Osteoblast (primary cell): ENCODE data around the gene PEX5. TPM values are rescaled to one million over a fixed set of nuclear protein-coding genes. Genes with fewer than 3 reads are reported as not detected.

Experiments
- DNase-seq: peaks from one replicate; pipeline ENCODE4 v3.0.0; 2011; ENCODE audit warnings: low spot score, mixed read lengths; ENCODE audit not compliant: insufficient read length; ENCODE audit errors: missing footprints
- H2AFZ ChIP-seq: 2 replicates; pipeline ENCODE4 v1.6.0; 2011; ENCODE audit warnings: mild to moderate bottlenecking, low read length
- H3K27ac ChIP-seq: 2 replicates; pipeline ENCODE4 v1.5.1; 2011; ENCODE audit warnings: mild to moderate bottlenecking, low read depth, low read length, moderate library complexity
- H3K27me3 ChIP-seq: 2 replicates; pipeline ENCODE4 v1.6.0; 2012; ENCODE audit warnings: mild to moderate bottlenecking, control low read depth, inconsistent platforms, low read length, moderate library complexity; ENCODE audit not compliant: insufficient read depth
- H3K36me3 ChIP-seq: 2 replicates; pipeline ENCODE4 v1.5.1; 2011; ENCODE audit warnings: mild to moderate bottlenecking, low read length, control low read depth, moderate library complexity; ENCODE audit not compliant: insufficient read depth
- H3K4me1 ChIP-seq: 2 replicates; pipeline ENCODE4 v1.5.1; 2011; ENCODE audit warnings: mild to moderate bottlenecking, low read length, control low read depth, moderate library complexity; ENCODE audit not compliant: insufficient read depth
- H3K4me2 ChIP-seq: 2 replicates; pipeline ENCODE4 v1.6.0; 2011; ENCODE audit warnings: mild to moderate bottlenecking, low read length; ENCODE audit not compliant: insufficient read depth
- H3K4me3 ChIP-seq: fragments of 200-600 bp; sonication (generic); 3 replicates; pipeline ENCODE4 v1.5.1; 2012; ENCODE audit warnings: mild to moderate bottlenecking, low read length, inconsistent platforms; ENCODE audit not compliant: insufficient read depth
- H3K79me2 ChIP-seq: 2 replicates; pipeline ENCODE4 v1.6.0; 2012; ENCODE audit warnings: mild to moderate bottlenecking, low read length, control low read depth, inconsistent platforms; ENCODE audit not compliant: insufficient read depth
- H3K9me3 ChIP-seq: 2 replicates; pipeline ENCODE4 v1.5.1; 2011; ENCODE audit warnings: low read depth, low read length, control low read depth
- H4K20me1 ChIP-seq: 2 replicates; pipeline ENCODE4 v1.6.0; 2012; ENCODE audit warnings: mild to moderate bottlenecking, low read length, control low read depth; ENCODE audit not compliant: insufficient read depth
- CTCF ChIP-seq: IDR thresholded peaks from 2 replicates; pipeline ENCODE4 v1.5.1; 2011; ENCODE audit warnings: mild to moderate bottlenecking, low read depth, low read length, moderate library complexity; ENCODE audit errors: extremely low read depth
- total RNA-seq: library from RNA; depleted of rRNA; stranded (reverse); fragments of >200 nt; gene quantifications from 2 replicates; pipeline ENCODE4 v1.2.3, GENCODE V29; 2012

PEX5 gene
- total RNA-seq, 1 donor: 48.5 TPM

DNA sequence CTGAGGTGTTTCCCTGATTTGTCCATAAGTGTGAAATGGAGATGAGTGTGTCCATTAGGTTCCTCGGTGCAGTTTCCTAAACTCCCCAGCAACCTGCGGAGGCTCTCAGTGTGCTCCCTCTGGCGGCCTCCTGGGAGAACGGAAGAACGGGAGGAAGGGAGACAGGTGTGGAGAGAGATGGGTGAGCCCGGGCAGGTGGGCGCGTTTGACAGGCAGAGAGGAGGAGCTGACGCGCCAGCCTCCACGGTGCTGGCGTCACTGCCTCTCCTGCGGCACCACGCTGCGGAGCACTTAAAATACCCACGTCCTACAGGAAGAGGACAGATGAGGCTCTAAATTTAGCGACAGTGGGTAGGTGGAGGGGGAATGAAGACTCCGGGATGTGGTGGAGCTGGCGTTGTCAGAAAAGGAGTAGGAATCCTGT, 26.8 kb upstream of the PEX5 start:
- H3K27me3 ChIP-seq: peaks cover 11% of the 10 kb centered on the region
- no peaks in the 10 kb centered on the region for H4K20me1 ChIP-seq
- DNase-seq: peak; percentile 88
- peak overlapping the region; percentile 17 for H3K4me3 ChIP-seq
- H3K9me3 ChIP-seq: no peaks in the 10 kb centered on the region
- no peak overlapping the region for H3K27ac ChIP-seq
- TF ChIP-seq CTCF: peak; percentile 38
- no peaks in the 10 kb centered on the region for H3K4me1 ChIP-seq
- peak overlapping the region; percentile 28 for H2AFZ ChIP-seq
- H3K36me3 ChIP-seq: no peaks in the 10 kb centered on the region
- no peak overlapping the region for H3K4me2 ChIP-seq
- no peaks in the 10 kb centered on the region for H3K79me2 ChIP-seq

GRCh38 chr12:7169951-7170350, 19.5 kb upstream of the PEX5 start:
- Histone ChIP-seq H3K4me2 (no peak overlapping the region), H3K27me3 (no peaks in the 10 kb centered on the region), H3K4me1 (no peaks in the 10 kb centered on the region), H3K4me3 (no peak overlapping the region), H2AFZ (no peak overlapping the region), H3K9me3 (peaks cover 4% of the 10 kb centered on the region), H3K27ac (no peak overlapping the region), H3K36me3 (no peaks in the 10 kb centered on the region), H3K79me2 (no peaks in the 10 kb centered on the region), H4K20me1 (no peaks in the 10 kb centered on the region)
- no peak for TF ChIP-seq CTCF
- DNase-seq: no peak

DNA sequence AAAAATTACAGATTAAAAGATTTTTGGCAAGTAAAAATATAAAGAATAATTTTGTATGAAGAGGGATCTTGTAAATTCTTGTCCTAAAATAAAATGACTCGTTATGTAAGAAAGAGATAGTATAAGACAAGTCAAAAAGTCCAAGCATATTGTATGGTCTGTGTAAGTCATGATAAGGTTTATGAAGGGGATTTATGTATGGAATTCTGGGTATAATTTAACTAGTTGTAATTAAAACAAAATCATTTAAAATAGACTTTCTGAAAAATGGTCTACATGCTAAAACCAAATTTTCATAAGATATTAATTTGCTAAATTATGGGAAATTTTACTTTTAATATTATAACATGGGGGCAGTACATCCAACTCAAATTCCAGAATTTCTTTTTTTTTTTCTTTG, 17.6 kb upstream of the PEX5 start:
- Histone ChIP-seq H3K79me2 (no peaks in the 10 kb centered on the region), H3K27me3 (no peaks in the 10 kb centered on the region), H3K9me3 (peaks cover 4% of the 10 kb centered on the region), H3K36me3 (no peaks in the 10 kb centered on the region), H3K4me2 (no peak overlapping the region), H3K27ac (no peak overlapping the region), H3K4me3 (no peak overlapping the region), H4K20me1 (no peaks in the 10 kb centered on the region), H3K4me1 (peaks cover 6% of the 10 kb centered on the region), H2AFZ (no peak overlapping the region)
- DNase-seq: no peak
- no peak for TF ChIP-seq CTCF

- Histone ChIP-seq H3K4me3 (no peak overlapping the region), H3K9me3 (peaks cover 4% of the 10 kb centered on the region), H3K4me2 (peak overlapping the region; percentile 14), H2AFZ (peak overlapping the region; percentile 23), H3K79me2 (no peaks in the 10 kb centered on the region), H3K4me1 (peaks cover 6% of the 10 kb centered on the region), H4K20me1 (no peaks in the 10 kb centered on the region), H3K27me3 (no peaks in the 10 kb centered on the region), H3K36me3 (no peaks in the 10 kb centered on the region), H3K27ac (no peak overlapping the region)
- TF ChIP-seq CTCF: no peak
- DNase-seq: no peak
Observed at GRCh38 chr12:7175493-7175892, 14.0 kb upstream of the PEX5 start.
